ENCODE measurements around the gene PHGDH. TPM values are rescaled to one million over a fixed set of nuclear protein-coding genes. Genes with fewer than 3 reads are reported as not detected.
A peak's percentile ranks its signal among the peaks of the same experiment; 100 is the strongest.
"Not testable (repeated sequence)": the region's sequence is repeated elsewhere in the genome, so short reads cannot be mapped to it uniquely, and the experiment has no call there.

The PHGDH gene
- total RNA-seq, 1 experiment from 2014 or later = 38.6 TPM

DNA sequence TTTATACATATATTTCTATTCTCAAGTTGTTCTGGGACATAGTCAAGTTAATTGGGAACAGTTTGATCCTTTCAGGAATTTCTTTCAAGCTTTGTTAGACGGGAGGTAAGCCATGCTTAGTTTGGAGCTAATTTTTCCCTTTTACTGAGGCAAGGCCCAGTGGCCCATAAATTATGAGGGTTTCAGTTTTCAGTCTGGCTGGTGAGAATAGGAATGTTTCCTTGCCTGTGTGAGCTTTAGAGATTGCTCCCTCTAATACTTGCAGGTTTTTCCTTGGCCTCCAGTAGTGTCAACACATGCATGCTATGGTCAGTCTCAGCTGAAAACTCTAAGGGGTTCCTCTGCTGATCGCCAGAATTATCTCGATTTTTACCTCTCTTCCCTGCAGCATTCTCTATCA lies 14.1 kb upstream of the PHGDH start:
- no peak for DNase-seq (ENCODE audit: low read depth)

DNA sequence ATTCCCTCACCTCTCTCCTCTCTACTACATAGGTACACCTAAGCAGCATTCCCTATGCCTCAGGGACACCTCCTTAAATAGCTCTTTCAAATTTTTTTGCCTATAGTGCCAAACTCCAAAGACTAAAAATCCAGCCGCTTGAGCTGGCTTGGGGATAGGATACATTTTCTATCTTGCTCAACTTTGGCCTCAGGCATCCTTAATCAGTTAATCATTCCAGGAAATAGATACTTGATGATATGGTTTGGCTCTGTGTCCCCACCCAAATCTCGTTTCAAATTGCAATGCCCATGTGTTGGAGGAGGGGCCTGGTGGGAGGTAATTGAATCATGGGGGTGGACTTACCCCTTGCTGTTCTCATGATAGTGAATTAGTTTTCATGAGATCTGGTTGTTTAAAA lies 11.4 kb upstream of the PHGDH start:
- no peak for DNase-seq (ENCODE audit: low read depth)

DNA sequence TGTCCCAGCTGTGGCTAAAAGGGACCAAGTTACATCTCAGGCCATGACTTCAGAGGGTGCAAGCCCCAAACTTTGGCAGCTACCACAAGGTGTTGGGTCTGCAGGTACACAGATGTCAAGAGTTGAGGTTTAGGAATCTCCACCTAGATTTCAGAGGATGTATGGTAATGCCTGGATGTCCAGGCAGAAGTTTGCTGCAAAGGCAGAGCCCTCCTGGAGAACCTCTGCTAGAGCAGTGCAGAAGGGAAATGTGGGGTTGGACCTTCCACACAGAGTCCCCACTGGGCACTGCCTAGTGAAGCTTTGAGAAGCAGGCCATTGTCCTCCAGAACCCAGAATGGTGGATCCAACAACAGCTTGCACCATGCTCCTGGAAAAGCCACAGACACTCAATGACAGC lies 10.1 kb upstream of the PHGDH start:
- no peak for DNase-seq (ENCODE audit: low read depth)

DNA sequence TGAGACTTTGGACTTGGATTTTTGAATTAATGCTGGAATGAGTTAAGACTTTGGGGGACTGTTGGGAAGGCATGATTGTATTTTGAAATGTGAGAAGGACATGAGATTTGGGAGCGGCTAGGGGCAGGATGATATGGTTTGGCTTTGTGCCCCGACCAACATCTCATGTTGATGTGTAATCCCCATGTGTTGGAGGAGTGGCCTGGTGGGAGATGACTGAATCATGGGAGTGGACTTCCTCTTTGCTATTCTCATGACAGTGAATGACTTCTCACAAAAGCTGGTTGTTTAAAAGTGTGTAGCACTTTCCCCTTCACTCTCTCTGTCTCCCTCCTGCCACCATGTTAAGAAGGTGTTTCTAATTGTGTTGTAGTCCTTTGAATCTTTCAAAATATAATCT lies 9.3 kb upstream of the PHGDH start:
- peak; percentile 87 for DNase-seq (ENCODE audit: low read depth)

DNA sequence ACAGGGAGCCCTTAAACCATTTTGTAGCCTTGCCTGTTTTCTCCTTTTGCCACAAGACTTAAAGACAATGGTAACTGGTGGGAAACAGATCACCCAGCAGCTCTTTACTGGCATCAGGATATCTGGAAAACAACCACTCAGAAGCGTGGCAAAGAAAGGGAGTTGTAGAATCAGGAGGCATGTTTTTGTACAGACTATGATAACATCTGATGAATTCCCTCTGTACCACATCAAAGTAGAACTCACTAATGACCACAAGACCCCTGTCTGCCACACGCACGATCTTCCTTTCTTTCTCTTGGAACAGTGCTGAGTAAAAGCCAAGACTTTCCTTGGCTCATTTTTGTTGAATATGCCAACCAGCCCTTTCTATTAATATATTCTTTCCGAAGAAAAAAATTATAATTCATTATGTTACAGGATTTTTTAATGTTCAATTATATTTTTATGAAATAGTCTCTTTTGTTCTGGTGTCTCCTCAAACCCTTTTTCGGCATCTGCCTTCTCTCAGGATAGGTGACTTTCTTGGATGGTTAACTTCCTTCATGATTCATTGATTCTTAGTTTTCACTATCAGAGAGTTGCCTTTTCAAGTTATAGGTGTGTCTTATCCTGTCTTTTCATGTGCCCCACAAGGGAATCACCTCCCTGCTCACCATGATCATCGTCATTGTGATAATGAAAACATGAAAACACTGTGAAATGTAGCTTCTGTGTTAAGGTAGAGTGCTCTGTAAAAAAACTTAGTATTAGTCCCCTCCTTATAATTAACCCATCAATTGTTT lies 7.9 kb upstream of the PHGDH start:
- DNase-seq (ENCODE audit: low read depth) = no peak

DNA sequence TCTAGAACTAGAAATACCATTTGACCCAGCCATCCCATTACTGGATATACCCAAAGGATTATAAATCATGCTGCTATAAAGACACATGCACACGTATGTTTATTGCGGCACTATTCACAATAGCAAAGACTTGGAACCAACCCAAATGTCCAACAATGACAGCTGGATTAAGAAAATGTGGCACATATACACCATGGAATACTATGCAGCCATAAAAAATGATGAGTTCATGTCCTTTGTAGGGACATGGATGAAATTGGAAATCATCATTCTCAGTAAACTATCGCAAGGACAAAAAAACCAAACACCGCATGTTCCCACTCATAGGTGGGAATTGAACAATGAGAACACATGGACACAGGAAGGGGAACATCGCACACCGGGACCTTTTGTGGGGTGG lies 5.1 kb upstream of the PHGDH start:
- DNase-seq (ENCODE audit: low read depth) = not testable (repeated sequence)

DNA sequence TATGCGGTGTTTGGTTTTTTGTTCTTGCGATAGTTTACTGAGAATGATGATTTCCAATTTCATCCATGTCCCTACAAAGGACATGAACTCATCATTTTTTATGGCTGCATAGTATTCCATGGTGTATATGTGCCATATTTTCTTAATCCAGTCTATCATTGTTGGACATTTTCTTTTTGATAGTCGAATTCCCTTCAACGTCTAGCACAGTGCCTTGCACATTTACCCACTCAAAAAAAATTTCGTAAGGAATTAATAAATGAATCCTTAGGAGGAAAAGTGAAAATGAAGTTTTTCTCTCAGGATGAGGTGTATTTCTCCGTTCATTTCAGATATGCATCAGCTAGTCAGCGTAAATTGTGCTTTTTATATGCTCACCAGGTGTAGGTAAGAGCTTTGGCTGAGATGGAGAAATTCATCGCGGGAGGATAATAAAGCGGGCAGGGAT lies 354 bp upstream of the PHGDH start:
- DNase-seq (ENCODE audit: low read depth) = not testable (repeated sequence)

DNA sequence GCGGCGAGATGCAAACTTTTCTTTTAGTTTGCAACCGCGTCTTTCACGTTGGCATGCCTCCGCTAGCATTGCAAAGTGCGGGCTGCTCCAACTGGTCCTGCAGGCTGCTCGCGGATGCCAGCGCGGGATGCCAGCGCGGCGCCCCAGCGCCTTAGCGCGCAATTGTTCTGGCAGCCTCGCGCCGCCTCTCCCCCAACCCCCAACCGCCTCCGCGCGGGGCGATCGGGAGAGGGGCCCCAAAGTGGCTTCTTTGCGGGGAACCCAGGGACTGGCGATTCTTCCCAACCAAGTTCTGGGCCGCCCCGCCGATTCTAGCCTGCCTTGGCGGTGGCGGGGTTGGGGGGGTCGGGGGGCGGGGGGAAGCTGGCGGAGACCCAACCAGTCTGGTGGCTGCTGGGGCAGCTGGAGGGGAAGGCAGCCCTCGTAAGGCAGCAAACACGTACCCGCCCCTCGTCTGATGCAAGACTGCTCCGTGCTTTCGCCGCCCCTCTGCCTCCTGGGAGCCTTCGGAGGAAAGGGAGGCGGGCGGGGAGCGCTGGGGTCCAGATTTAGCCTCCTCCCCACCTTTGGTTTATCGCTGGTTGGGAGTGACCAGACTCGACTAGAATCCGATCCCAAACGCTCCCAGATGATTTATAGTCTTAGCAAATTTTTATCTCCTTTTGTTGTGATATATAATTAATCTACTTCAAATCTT lies 756 bp downstream of the PHGDH start:
- peak; percentile 60 for DNase-seq (ENCODE audit: low read depth)

DNA sequence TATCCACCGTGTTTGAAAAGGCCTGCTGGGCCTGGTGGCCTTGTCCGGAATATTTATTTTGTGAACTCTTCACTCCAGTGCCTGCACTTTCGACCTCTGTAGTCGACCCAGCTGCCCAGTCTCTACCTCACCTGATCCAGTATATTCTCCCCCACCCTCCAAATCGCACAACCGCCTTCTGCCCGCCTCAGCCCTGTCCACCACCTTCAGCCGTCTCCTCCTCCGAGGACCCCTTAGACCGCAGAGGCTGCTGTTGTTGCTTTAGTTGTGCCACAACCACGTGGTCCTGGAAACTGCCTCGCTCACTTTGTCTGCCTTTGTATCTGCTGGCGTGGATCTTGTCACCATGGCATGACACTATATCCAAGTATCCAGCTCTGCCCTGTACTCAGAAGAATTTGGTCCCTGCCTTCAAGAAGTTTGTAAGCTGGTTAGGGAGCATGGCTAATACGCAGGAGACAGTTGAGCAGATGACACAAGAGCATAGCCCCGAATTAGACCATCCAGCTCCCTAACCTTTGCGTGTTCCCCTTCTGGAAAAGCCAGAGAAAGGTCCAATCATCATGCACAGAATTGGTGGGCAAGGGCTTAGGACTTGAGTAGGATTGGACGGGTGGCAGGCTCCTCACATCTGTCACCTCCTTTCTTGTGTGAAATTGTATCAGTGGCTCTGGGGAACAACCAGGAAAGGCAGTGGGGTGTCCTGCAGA lies 1.5 kb downstream of the PHGDH start:
- no peak for DNase-seq (ENCODE audit: low read depth)

DNA sequence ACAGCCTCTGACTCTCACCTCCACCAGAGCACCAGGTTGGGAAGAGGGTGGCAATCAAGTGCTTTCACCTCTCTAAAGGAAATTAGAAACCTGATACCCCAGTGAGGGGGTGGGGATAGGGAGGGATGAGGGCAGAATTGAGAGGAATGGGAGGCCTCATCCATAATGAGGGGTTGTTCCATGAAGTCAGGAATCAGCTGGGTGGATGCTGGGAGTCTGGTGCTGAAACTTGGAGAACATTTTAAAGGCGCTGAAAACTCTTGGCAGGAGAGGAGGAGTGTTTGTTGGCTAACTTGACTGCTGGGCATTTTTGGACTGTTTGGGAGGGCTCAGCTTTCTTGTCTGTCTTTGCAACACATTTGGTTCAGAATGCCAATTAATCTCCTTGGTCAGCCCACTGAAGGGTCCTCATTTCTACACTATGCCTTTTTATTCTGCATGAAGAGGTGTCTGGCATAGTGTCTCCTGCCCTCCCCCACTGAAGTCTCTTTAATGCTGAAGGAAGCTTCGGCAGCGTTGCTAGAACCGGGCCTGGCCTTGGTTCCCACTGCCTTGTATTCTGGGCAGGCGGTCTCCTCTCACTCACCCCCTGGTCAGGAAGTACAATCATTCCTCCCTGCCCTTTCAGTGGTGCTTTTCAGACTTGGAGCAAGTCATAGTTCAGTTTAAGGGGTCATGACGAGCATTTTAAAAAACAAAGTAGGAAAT lies 2.2 kb downstream of the PHGDH start:
- no peak for DNase-seq (ENCODE audit: low read depth)

DNA sequence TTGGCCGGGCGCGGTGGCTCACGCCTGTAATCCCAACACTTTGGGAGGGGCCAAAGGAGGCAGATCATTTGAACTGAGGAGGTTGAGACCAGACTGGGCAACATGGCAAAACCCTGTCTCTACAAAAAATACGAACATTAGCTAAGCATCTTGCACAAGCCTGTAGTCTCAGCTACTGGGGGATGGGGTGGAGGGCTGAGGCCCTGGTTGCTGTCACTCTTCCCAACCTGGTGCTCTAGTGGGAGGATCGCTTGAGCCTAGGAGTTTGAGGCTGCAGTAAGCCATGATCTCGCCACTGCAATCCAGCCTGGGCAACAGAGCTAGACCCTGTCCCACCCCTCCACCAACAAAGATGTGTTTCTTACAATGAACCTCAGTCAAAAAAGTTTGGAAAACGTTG lies 2.8 kb downstream of the PHGDH start:
- no peak for DNase-seq (ENCODE audit: low read depth)

DNA sequence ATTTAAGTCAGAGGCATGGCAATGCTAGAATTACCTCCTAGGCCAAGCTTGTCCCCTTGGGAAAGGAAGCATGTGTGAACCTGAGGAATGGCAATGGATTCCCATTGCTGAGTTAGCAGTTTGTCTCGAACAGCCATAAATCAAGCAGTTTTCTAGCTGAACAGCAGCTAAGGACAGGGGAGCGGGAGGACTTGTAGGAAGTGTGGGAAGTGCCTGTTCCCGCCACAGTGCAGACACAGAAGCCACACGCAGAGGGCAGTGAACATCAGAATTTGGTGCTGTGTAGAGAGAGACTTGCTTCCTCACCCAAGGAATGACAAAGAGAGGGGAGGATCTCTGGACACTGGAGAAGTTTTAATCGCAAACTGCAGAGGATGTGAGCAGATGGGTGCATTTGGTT lies 3.8 kb downstream of the PHGDH start:
- no peak for DNase-seq (ENCODE audit: low read depth)

DNA sequence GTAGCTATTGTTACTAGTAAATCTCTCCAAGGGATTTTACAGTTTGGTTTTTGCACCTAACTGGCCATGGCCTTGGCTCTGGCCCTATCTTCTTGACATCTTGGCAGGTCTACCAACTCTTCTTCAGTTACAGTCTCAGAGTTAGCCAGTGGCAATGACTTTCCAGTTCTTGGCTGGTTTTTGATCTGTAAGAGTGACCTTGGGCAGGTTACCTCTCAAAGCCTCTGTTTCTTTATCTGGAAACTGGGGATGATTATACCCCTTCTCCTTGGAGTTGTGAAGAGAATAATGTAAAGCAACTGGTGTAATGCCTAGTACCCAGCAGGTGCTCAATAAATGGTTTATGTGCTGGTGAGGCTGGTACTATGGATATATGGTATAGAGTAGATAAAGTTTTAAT lies 6.7 kb downstream of the PHGDH start:
- no peak for DNase-seq (ENCODE audit: low read depth)

DNA sequence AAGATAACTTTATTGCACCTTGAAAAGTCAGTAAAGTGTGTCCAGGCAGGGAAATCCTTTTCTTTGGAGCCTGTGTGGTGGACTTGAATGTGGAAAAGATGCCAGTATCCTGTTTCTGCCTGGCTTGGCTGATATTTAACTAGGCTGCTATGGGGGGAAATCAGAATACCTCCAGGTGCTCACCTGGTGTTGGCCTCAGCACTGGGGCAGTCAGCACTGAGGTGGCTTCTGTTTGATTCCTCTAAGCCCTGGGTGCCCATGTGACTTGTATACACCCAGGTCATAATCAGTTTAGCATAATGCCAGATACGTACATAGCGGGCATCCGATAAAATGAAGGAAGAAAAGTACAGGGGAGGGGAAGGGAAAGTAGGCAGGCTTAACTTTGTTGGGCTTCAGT lies 7.2 kb downstream of the PHGDH start:
- no peak for DNase-seq (ENCODE audit: low read depth)

DNA sequence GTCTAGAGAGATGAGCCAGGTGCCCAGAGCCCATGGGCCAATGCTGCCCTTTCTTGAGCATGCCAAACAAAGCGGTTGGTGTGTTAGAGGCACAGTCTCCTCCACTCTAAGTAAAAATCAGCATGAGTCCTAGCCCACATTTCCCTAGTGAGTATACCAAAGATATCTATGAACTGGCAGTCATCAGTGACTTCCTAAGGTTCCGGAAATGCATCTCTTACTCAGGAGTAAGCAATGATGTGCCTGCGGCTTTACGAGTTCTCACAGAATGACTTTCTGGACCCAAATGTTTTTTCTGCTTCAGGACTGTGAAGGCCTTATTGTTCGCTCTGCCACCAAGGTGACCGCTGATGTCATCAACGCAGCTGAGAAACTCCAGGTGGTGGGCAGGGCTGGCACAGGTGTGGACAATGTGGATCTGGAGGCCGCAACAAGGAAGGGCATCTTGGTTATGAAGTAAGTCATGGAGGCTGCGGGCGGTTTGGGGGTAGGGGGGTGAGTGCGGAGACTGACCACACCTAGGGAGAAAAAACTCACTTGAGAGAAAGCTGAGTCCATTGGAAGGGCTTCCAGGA lies 9.2 kb downstream of the PHGDH start:
- DNase-seq (ENCODE audit: low read depth) = no peak

DNA sequence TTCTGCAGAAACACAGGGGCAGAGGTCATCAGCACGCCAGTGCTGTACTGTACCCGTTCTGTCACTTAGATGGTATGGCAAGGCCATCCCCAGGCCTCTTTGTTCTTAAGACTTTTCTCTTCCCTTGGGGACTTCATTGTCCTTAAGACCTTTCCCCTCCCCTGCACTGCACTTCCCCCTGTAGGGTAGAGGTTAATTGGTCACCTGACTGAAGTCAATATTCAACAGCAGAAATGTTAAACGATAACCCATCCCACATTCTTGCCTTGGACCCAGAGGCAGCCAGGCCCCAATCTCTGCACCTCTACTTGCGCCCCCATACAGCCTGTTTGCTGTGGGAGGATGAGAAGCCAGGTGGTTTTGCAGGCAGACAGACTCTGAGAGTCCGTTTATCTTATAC lies 10.2 kb downstream of the PHGDH start:
- DNase-seq (ENCODE audit: low read depth) = no peak

DNA sequence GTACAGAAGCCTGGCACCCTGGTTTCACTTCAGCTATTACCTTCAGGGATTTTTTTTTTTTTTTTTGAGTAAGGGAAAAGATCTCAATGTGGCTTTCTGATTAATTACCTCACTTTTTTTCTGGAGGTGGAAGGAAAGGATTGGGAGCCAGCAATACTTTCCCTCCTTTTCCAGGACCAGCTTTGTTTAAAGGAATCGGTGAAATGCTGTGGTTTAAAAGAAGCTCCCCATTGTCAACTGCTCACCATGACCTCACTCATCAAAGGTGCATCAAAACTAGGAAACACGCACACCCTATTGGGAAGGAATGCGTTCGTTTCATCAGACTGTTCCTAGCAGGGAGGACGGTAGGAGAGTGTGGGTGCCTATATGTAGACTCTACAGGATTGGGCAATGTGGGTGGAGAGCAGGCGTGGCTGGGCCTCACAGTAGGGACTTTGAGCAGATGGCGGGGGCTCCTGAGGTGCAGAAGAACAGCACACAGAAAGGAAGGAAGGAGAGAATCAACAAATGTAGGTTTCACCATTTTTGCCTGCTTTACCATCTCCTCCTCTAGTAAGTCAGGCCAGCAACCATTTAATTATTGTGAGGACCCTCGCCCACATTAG lies 13.0 kb downstream of the PHGDH start:
- no peak for DNase-seq (ENCODE audit: low read depth)

DNA sequence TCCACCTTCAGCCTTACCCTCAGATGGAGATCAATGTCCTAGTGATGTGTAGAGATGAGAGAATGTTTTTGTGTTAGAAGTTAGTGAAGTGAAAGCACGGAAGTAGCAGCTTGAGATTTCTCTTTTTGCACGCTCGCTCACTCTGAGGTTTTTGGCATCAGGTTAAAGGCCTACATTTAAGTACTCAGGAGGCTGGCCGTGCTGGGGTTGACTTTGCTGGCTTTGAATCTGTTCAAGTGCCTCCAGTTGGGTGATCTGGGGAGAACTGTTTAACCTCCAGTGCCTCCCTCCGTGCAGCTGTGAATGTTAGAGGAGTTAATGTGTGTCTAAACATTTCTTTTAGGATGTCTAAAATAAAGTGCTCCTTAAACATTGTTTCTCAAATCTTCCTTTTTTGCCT lies 13.9 kb downstream of the PHGDH start:
- no peak for DNase-seq (ENCODE audit: low read depth)

DNA sequence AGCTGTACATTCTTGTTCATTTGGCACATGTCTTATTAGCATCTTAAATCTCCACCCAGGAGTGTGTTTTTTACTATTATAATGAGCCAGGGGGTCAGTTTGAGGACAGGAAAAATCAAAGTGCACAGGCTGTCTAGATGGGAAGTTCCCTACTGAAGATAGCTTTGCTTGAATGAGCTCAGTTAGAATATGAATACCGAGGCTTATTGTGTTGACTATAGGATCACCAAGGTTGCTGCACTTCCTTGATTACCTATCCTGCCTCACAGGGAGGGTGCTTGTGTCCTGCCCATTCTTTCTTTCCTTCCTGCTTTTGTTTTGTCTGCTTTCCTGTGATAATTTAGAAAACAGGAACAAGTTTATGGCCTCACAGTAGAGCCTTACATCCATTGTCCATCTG lies 16.3 kb downstream of the PHGDH start:
- DNase-seq (ENCODE audit: low read depth) = no peak

DNA sequence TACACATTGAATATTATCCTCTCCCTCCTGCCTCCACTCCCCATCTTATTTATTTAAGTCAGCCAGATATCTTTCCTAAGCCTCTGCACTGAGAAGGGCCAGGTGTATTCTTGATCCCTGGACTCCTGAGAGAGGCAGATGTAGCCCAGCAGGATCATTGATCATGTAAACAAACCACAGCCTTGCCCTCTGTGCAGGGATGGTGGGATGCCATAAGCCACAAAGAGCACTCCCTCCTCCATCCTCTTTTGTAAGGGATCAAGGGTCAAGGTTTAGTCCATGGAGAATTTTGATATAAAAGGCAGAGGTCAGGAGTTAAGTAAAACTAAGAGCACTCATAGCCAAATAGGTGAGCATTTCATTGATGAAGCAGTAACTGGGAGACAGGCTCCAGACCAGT lies 17.3 kb downstream of the PHGDH start:
- DNase-seq (ENCODE audit: low read depth) = no peak

DNA sequence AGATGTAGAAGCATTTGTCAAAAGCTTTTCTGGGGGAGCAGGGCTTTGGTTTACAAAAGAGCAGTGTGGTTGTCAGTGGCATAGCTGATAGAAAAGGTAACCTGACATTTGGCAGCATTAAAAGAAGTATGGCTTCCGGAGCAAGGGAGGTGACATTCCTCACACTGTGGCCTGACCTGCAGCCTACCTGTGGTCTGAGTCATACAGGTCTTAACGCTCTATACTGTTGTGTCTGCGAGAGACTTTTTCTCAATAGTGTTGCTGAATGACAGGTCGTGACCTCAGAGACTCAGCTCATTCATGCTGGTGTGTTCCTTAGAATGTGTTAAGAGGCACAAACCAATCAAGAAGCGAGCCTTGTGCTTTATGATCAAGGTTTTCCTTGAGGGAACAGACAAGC lies 19.3 kb downstream of the PHGDH start:
- no peak for DNase-seq (ENCODE audit: low read depth)
